ENCODE measurements around the gene SHLD1.

DNA sequence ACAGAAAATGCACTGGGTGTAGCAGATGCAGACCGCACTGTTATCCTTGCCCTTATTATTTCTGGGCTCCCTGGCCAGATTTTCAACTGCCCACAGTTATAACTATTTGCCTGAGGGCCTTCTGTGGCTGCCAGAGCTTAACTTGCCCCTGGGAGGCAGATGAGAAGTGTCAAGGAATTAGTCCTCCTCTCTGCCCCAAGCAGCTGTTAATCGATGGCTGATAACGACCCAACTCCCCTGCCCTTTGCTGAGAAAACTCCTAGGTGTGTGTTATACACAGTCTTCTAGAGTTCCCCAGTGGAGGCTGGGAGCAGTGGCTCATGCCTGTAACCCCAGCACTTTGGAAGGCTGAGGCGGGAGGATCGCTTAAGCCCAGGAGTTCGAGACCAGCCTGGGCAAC lies 44.4 kb upstream of the SHLD1 start:
- TF ChIP-seq POLR2AphosphoS5 (IDR thresholded peaks at IDR 0.05) (no peak), CTCF (IDR thresholded peaks at IDR 0.05; ENCODE audit: poor library complexity, severe bottlenecking) (no peak), EP300 (conservative IDR thresholded peaks at IDR 0.05; ENCODE audit: poor library complexity, severe bottlenecking) (no peak), TAF1 (IDR thresholded peaks at IDR 0.05; ENCODE audit: low read depth) (no peak)
